SK-N-SH treated with all-trans-retinoic acid at 6 μM for 48 hours (cell line): Measurements from ENCODE around the gene FGGY.
"Not testable (repeated sequence)": the region's sequence is repeated elsewhere in the genome, so short reads cannot be mapped to it uniquely, and the experiment has no call there.

ENCODE experiments used
- ATAC-seq: fragments of 200-7000 bp; cut with Tn5 transposase; 3 replicates; pipeline ENCODE4 v1.9.1; 2020; ENCODE audit warnings: mild to moderate bottlenecking, moderate library complexity
- ARNTL ChIP-seq: fragments of 450-650 bp; formaldehyde crosslinking; IDR thresholded peaks from 2 replicates; pipeline ENCODE4 v1.5.0; 2020; ENCODE audit warnings: low read depth, mild to moderate bottlenecking, moderate library complexity, borderline replicate concordance
- BACH2 ChIP-seq: fragments of 250-450 bp; sonication (Bioruptor Pico); IDR thresholded peaks from 2 replicates; pipeline ENCODE4 v1.9.0; 2021; ENCODE audit warnings: mild to moderate bottlenecking, borderline replicate concordance
- CREB5 ChIP-seq: fragments of 250-450 bp; sonication (Bioruptor Pico); IDR thresholded peaks from 2 replicates; pipeline ENCODE4 v1.5.1; 2020; ENCODE audit warnings: low read depth, mild to moderate bottlenecking, moderate library complexity
- CSDC2 ChIP-seq: fragments of 250-450 bp; sonication (Bioruptor Pico); IDR thresholded peaks from 2 replicates; pipeline ENCODE4 v1.5.0; 2020; ENCODE audit warnings: mild to moderate bottlenecking, moderate library complexity
- CSRNP3 ChIP-seq: fragments of 250-450 bp; sonication (Bioruptor Pico); IDR thresholded peaks from 2 replicates; pipeline ENCODE4 v1.5.1; 2021; ENCODE audit warnings: mild to moderate bottlenecking, moderate library complexity
- ESRRG ChIP-seq: fragments of 250-450 bp; sonication (Bioruptor Pico); IDR thresholded peaks from 2 replicates; pipeline ENCODE4 v1.6.1; 2021; ENCODE audit warnings: mild to moderate bottlenecking
- GLIS3 ChIP-seq: fragments of 250-450 bp; sonication (Bioruptor Pico); IDR thresholded peaks from 2 replicates; pipeline ENCODE4 v1.5.0; 2020; ENCODE audit warnings: mild to moderate bottlenecking, moderate library complexity
- ISL1 ChIP-seq: fragments of 250-450 bp; sonication (Bioruptor Pico); IDR thresholded peaks from 2 replicates; pipeline ENCODE4 v2.1.2; 2022; ENCODE audit warnings: mild to moderate bottlenecking, moderate library complexity
- OSR1 ChIP-seq: fragments of 250-450 bp; sonication (Bioruptor Pico); IDR thresholded peaks from 2 replicates; pipeline ENCODE4 v1.8.0; 2022; ENCODE audit warnings: moderate library complexity, mild to moderate bottlenecking, inconsistent platforms
- PATZ1 ChIP-seq: fragments of 250-450 bp; sonication (Bioruptor Pico); IDR thresholded peaks from 2 replicates; pipeline ENCODE4 v1.8.0; 2020; ENCODE audit warnings: mild to moderate bottlenecking, moderate library complexity, borderline replicate concordance
- PPARA ChIP-seq: fragments of 250-450 bp; sonication (Bioruptor Pico); IDR thresholded peaks from 2 replicates; pipeline ENCODE4 v1.5.0; 2020; ENCODE audit warnings: mild to moderate bottlenecking, borderline replicate concordance
- RARB ChIP-seq: fragments of 250-450 bp; sonication (Bioruptor Pico); IDR thresholded peaks from 2 replicates; pipeline ENCODE4 v1.8.0; 2021; ENCODE audit warnings: mild to moderate bottlenecking, moderate library complexity
- TCF4 ChIP-seq: fragments of 250-450 bp; sonication (Bioruptor Pico); IDR thresholded peaks from 2 replicates; pipeline ENCODE4 v1.8.0; 2021; ENCODE audit warnings: mild to moderate bottlenecking, moderate library complexity, borderline replicate concordance
- TOX ChIP-seq: fragments of 250-450 bp; sonication (Bioruptor Pico); IDR thresholded peaks from 2 replicates; pipeline ENCODE4 v1.8.0; 2021; ENCODE audit warnings: mild to moderate bottlenecking, moderate library complexity, borderline replicate concordance
- TSHZ2 ChIP-seq: fragments of 250-450 bp; sonication (Bioruptor Pico); IDR thresholded peaks from 2 replicates; pipeline ENCODE4 v1.5.0; 2020; ENCODE audit warnings: mild to moderate bottlenecking, moderate library complexity
- ZFP3 ChIP-seq: fragments of 250-450 bp; sonication (Bioruptor Pico); IDR thresholded peaks from 2 replicates; pipeline ENCODE4 v1.5.0; 2020; ENCODE audit warnings: mild to moderate bottlenecking, moderate library complexity
- ZFP30 ChIP-seq: fragments of 450-650 bp; formaldehyde crosslinking; IDR thresholded peaks from 2 replicates; pipeline ENCODE4 v1.5.0; 2022; ENCODE audit warnings: mild to moderate bottlenecking, moderate library complexity
- ZNF565 ChIP-seq: fragments of 450-650 bp; formaldehyde crosslinking; conservative IDR thresholded peaks from 2 replicates; pipeline ENCODE4 v1.5.0; 2020; ENCODE audit warnings: low read depth, mild to moderate bottlenecking, moderate library complexity
- ZNF70 ChIP-seq: fragments of 450-650 bp; formaldehyde crosslinking; IDR thresholded peaks from 2 replicates; pipeline ENCODE4 v1.5.0; 2020; ENCODE audit warnings: mild to moderate bottlenecking, moderate library complexity
- ZNF8 ChIP-seq: fragments of 450-650 bp; formaldehyde crosslinking; IDR thresholded peaks from 2 replicates; pipeline ENCODE4 v1.5.0; 2020; ENCODE audit warnings: mild to moderate bottlenecking, moderate library complexity

Gene FGGY

GRCh38 chr1:59643526-59643925 is 346.6 kb downstream of the FGGY start:
- no peak for ATAC-seq
- TF ChIP-seq ZNF70 (CRISPR knock-in tag), result no peak

- ATAC-seq, result peak; percentile 97
- no peak for TF ChIP-seq TOX (CRISPR knock-in tag)
- TF ChIP-seq TCF4 (CRISPR knock-in tag), result peak; percentile 76
- TF ChIP-seq ZNF565 (CRISPR knock-in tag), result no peak
- TF ChIP-seq, all 23 proteins: peak for 1
These were observed 349.0 kb downstream of the FGGY start for GRCh38 chr1:59645893-59646292.

GRCh38 chr1:59653142-59653958 is 356.5 kb downstream of the FGGY start:
- ATAC-seq, result not testable (repeated sequence)

GRCh38 chr1:59653968-59654367 is 357.1 kb downstream of the FGGY start:
- no peak for ATAC-seq
- TF ChIP-seq RARB (no peak), ISL1 (CRISPR knock-in tag) (no peak), GLIS3 (no peak), CREB5 (no peak), BACH2 (no peak)

- TF ChIP-seq TSHZ2 (no peak), BACH2 (no peak), ZNF8 (CRISPR knock-in tag) (no peak), PPARA (CRISPR knock-in tag) (no peak), ZNF565 (CRISPR knock-in tag) (no peak), ARNTL (CRISPR knock-in tag) (no peak), ZFP3 (CRISPR knock-in tag) (no peak), OSR1 (CRISPR knock-in tag) (no peak), ZFP30 (CRISPR knock-in tag) (no peak), CREB5 (no peak), GLIS3 (no peak), ESRRG (CRISPR knock-in tag) (no peak), CSDC2 (CRISPR knock-in tag) (no peak), PATZ1 (CRISPR knock-in tag) (no peak), CSRNP3 (no peak), ISL1 (CRISPR knock-in tag) (no peak)
- no peak for ATAC-seq
These were observed 361.1 kb downstream of the FGGY start for GRCh38 chr1:59657873-59658465.
